ENCODE measurements around the gene SLC7A5.
A peak's percentile ranks its signal among the peaks of the same experiment; 100 is the strongest.
"Not testable (repeated sequence)": the region's sequence is repeated elsewhere in the genome, so short reads cannot be mapped to it uniquely, and the experiment has no call there.

Gene SLC7A5

DNA sequence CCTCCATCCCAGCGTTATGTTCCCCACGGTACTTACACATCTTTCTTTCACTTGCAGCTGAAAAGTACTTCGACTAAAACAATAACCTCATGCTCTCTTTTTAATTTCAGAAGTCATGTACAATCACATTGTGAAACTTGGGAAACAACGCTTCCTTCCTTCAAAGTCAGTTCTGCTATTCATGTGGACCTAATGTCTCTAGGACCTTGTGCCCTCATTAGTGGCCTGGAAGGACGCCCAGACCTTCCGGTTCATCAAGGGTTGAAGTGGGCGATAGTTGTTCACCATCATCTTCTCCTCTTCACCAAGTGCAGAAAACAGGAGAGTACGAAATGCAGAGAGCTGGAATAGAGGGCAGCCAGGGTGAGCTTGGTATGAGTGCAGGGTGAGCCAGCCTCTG, 18.6 kb upstream of the SLC7A5 start:
- not testable (repeated sequence) for DNase-seq

DNA sequence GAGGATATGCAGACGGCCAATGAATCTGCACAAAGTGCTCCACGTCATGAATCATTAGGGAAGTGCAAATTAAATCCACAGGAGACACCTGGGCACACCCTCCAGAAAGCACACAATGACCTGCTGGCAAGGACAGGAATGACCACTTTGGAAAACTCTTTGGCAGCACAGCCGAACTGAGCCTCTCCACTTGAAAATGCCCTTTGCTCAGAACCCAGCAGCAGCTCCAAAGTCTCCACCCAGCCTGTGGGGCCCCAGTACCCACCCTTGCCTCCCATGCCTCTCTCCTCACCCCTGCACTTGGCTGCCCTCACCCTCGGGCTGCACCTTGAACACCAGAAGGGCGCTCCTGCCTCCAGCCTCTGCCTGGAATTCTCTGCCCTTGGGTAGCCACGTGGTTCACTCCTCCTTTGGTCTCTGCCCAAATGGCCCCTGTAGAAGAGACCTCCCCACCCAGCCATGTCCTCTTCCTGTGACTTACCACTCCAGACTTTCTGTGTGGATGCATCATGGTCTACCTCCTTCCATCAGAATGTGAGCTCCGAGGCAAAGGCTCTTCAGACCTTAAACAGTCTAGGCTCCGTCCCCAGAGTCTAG, 16.2 kb upstream of the SLC7A5 start:
- DNase-seq: not testable (repeated sequence)

DNA sequence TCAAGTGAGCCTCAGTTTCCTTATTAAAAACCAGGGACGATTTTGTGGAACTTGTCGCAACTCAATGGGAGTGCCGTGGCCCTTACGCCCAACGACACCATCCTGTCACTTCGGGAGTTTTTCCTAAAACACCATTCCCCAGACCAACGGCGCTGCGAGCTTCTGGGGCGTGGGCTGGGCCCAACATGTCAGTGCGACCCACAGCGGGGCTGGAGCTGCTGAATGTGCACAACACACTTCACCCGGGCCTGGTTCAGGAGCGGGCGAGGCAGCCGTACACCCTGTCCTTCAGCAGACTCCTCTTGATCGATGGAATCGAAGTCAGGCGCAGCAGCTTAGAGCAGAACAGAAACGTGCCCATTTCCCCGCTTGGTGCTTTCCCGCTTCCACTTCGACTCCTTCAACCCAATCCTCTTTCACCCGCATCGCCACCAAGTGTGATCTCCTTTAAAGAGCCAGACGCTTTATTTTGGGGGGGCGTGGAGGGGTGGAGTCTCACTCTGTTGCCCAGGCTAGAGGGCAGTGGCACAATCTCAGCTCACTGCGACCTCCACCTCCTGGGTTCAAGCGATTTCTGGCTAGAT, 13.2 kb upstream of the SLC7A5 start:
- DNase-seq: no peak

DNA sequence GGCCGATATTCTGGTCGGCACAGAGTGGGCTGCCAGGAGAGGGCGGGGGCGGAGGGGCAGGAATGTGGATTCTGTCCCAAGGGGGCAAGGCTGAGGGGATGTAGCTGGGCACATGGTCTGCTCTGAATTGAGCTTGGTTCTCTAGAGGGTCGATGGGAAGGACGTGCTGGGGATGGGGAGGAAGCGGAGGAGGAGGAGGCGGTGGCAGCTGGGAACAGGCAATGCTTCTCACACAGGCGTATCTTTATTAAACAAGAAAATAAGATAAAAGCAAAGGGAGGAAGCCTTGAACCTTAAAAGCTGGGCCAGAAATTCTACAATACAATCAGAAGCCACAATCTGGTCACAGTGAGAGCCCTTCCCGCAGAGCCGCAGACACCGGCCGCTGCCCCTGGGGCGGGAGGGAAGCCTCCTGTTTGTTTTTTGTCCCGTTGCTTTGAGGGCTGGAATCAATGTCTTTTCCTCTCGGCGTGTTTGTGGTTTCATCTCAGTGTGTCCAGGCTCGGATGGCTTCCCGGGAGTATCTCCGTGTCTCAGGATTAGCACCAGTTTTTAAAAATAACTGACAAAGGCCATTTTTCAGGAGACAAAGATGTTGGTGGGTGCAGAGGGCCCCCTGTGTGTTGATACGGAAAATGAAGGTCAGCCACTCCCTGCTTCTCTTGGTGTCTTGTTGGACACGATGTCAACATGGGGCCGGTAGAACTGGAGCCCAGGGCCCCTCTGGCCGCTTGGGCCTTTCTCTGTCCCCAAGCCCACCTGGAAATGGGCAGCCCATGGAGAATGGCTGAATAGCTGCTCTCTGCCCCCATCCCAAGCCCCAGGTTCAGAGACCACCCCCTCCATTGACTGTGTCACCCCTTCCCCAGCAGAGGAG, 12.3 kb upstream of the SLC7A5 start:
- DNase-seq: no peak

DNA sequence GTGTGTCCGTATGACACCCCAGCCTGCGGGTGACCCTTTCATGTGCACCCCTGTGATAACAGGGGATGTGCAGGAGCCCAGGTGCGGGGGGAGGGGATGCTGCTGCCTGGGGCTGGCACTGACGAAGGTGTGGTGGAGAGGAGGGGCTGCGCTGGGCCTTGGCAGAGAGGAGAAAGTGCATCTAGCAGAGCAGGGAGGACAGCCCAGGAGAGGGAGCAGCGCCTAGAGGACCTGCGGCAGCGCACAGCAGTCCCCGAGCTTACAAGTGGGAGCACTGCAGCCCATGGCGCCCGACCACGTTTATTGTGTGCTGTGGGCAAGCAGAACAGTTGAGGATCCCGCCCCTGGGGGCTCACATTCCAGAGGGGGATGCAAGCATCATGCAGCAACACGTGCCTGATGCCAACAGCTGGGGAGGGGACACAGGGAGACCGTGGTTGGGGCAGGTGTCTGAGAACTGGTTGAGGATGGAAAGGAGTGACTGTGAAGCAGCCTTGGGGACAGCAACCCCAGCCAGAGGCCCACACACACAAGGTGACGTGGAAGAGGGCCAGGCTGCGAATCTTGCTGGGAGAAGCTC, 10.9 kb upstream of the SLC7A5 start:
- no peak for DNase-seq

DNA sequence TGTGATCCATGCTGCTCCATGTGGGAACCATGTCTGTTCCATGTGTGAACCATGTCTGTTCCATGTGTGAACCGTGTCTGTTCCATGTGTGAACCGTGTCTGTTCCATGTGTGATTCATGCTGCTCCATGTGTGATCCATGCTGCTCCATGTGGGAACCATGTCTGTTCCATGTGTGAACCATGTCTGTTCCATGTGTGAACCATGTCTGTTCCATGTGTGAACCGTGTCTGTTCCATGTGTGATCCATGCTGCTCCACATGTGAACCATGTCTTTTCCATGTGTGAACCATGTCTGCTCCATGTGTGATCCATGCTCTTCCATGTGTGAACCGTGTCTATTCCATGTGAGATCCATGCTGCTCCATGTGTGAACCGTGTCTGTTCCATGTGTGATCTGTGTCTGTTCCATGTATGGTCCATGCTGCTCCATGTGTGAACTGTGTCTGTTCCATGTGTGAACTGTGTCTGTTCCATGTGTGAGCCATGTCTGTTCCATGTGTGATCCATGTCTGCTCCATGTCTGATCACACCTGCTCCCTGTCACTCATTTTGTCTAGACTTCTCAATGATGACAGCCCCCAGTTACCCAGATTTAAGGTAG, 10.2 kb upstream of the SLC7A5 start:
- DNase-seq: not testable (repeated sequence)

DNA sequence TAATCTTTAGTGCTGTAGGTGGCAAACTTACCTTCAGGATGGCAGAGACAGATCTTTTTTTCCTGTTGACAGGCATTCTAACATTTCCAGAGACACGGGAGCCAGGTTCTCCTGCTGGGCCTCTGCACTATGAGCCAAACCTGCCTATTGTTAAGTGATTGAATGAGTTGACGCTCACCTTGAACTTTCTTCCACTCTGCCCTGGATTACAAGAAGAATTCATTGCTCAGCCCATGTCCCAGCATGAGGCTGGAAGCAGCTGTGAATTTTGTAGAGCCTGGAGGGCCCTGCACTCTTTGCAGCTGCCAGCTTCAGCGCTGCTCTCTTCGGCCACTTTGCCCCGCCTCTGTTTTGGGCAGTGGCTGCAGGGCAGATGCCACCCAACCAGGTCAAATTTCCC, 9.4 kb upstream of the SLC7A5 start:
- DNase-seq: no peak

DNA sequence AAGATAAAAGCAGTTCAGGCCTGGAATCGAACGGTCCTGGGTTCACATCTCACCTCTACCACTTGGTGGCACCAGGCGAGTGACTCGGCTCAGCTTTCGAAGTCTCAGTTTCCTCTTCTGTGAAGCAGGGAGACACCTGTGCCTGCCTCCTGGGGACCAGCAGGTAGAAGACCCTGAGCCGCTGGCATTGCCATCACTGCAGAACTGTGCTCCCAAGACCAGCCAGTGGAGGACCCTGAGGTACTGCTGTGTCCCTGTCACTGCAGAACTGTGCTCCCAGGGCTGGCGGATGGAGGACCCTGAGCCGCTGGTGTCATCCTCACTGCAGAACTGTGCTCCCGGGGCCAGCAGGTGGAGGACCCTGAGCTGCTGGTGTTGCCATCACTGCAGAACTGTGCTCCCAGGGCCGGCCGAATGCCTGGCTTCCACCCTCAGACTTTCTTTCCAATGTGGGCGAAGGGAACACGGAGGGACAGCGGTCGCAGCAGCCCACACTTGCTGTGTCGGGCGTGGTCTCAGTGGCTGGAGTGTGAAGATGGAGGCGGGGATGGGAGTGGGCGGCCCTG, 8.7 kb upstream of the SLC7A5 start:
- no peak for DNase-seq

DNA sequence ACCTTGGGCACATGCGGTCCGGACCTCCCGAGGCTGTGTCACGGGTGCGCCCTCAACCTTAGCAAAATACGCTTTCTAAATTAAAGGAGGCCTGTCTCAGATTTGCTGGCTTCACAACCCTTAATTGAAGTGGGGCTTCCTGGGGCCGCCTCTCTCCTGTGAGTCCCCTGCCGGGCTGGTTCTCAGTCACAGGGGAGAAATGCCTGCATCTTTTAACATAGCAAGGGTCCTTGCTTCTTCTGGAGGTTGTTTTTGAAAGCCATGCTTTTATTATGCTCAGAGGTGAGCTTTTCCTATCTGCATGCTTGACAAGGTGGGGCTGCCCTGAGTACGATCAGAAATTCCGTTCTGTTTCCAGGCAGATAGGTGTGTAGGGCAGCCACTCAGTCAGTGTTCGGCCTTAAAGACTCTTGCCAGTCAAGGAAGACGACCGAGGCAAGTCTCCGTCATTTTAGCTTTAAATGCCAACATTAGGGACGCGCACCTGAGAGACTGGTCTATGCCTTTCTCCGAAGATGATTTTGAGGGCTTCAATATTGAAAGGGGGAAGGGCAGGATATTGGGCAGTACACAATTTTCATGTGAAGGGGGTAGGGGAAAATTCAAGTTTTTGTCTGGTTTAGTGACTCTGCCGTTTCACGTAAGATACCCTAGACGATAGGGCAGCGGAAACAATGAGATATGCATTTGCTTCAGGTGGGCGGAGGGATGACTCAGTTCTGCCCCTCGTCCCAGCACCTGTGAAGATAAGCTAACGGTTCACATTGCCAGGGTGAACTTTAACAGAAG, 5.5 kb upstream of the SLC7A5 start:
- no peak for DNase-seq

DNA sequence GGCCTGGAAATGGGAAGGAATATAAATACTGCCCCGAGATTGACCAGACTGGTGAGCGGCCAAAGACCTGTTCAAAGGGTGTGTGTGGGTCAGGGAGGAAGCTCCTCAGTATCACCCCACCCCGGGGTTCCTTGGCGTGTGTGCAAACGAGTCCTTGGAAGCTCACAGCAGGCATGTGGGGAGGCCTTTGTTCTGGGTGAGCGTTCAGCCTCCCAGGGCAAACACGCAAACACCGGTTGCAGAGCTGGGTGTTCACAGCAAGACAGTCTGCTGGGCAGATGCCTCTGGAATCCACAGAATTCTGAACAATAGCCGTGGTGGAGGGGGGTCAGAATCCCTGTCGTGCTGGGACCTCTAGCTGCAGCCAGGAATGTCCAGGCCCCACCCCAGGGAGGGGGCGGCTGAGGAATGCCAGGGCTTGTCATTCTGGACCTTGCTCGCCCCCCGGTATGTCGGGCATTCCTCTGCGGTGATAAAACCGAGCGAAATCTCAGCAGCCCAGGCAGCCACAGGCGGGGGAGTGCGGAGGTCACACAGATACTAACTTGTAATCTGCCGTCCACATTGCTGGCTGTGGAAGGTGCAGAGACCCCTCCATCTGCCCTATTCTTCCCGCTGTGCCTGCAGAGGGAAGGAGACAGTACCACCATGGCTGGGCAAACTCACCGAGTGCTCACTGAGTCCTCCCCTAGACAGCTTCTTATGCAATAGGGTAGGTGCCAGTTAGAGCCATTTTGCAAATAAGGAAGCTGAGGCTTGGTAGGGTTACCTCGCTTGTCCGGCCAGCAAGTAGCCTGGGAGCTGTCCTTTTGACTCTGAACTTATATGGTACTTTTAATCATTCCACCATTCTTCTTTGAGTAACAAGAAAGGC, 1.3 kb upstream of the SLC7A5 start:
- not testable (repeated sequence) for DNase-seq

DNA sequence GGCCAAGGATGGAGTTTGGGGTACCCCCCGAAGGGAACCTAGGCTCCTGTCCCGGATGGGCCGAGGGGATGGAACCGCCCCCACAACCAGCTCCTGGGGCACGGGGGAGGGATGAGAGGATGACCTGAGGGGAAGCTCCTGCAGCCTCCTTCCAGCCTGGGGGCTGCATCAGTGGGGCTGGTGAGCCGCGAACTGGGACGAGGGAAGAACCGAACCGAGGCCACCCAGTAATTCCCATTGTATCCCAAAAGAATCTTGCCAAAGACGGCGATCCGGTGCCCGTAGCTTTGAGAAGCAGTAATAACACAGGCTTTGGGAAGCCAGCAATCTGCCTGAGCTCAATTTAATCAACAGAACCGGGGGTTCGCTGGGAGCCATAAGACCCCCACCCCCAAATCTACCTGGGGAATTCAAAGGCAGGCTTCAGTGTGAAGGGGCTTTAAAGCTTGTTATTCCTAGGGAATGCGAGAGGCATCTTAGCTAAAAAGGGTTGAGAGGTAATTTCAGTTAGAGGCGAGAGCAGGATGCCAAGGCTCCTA, 641 bp upstream of the SLC7A5 start:
- not testable (repeated sequence) for DNase-seq

DNA sequence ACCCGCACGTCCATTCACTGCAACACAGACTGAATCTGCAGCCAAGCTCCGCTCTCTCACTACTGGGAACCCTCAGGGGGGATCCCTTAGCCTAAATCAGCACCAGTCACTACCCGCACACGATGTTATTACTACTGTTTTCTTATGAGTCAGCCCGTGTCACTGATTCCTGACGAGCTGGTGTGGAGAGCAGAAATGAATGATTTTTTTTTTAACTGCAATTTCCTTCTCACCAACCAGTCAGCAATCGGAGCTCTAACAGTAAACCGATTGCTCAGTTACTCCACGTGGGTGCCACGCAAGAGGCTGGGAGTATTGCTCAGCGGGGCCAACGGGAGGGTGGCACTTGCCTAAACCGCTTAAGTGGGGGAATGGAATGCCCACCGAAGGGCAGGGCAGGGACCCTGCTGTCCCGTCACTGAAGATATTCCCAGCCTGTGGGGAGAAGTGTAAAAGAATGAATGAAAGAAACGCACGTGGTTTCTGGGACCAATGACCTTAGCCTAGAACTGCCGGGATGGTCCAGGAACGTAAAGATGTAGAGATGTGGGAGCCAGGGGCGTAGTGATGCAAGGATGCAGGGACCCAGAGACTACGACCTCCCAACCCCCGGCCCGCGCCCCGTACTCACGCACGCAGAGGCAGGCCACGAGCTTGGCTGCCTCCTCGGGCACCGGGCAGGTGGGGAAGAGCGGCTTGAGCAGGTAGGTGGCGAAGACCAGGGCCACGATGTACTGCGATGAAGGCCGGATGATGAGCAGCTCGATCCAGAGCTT, 865 bp downstream of the SLC7A5 start:
- DNase-seq: peak; percentile 77

DNA sequence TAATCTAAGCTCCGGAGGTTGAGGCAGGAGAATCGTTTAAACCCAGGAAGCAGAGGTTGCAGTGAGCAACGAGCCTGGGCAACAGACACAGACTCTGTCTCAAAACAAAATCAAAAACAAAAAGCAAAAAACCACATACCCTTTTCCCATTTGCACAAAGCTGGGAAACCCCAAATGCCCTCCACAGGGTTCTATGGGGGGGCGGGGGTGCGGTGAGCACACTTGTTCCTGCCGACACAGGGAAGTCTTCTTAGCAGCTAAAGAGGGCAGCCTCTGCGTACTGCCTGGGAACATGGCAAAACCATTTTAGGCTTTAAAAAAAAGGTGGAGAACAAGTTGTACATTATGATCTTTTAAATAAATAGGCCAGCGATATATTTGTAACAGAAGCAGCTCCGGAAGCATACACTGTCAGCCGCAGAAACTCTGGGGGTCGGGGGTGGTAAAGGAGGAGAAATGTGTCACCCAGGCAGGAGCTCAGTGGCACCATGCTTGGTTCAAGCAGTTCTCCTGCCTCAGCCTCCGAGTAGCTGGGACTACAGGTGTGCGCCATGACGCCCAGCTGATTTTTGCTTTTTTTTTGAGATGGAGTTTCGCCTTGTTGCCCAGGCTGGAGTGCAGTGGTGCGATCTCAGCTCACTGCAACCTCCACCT, 3.3 kb downstream of the SLC7A5 start:
- DNase-seq: peak; percentile 77

DNA sequence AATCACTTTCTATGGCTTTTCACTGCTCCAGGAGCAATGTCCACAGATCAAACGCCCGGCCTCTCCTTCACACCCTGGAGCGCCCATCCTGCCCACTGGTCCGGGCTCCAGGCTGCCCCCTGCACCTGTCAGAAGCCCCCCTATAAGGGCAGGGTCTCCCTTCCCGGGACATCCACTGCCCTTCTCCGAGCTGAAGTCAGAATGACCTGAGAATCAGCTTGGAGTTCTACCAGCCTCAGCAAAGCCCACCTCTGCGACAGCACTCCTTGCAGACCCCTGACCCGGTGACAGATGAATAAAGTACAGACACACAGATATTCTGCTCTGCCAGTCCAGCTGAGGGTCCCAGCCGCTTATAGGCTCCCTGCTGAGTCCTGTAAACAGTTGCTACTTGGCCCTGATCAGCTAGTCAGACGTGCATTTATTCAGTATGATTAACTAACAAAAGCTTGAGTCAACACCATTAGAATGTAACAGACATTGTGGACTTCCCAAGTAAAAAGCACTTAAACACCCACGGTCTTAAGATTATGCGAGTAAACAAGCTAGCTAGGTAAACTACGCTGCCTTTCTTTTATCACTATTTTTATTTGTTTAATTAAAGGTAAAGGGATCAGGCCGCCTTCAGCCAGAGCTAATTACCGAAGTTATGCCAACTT, 4.8 kb downstream of the SLC7A5 start:
- no peak for DNase-seq

DNA sequence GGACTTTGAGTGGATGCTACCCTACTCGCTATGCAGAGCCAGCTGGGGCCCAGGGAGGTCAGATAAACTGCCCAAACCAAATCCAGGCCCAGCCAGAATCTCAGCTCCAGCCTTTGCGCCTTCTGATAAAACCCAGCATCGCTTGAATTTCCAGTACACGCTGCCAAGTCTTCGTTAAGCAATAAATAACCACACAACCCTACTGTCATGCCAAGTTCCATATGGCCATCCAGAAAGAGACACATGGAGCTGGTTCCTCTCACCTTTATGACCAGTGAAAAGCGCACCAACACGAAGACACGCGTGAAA, 6.0 kb downstream of the SLC7A5 start:
- not testable (repeated sequence) for DNase-seq

DNA sequence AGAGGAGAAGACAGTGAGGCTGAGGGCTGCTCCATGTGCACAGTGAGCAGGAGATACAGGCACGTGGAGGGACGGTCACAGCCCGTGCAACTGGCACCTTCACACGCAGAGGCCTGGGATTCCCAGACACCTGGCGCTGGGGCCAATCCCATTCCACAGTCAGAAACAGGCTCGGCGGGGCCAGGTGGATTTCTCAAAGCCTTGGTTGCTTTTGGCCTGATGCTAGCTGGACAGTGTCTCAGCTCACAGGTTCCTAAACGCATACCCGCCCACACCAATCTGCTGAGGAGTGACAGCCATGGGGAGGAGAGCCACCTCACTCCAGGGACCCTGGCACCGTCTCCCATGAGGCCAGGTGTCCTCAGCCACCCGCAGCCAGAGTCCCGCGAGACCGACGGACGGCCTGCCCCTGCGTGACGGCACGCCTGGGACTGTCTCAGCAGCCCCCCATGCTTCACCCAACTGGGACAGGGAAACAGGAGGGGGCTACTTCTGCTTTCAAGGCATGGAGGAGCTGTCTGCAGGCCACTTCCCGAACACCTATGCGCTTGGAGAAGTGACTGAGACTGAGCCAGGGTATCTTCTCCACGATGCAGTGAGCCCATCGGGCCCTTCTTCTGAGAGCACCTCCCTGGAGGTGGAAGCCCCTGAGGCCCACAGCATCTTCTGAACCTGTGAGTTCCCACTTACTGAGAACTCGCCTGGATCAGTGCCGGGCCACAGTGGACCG, 6.5 kb downstream of the SLC7A5 start:
- DNase-seq: not testable (repeated sequence)

DNA sequence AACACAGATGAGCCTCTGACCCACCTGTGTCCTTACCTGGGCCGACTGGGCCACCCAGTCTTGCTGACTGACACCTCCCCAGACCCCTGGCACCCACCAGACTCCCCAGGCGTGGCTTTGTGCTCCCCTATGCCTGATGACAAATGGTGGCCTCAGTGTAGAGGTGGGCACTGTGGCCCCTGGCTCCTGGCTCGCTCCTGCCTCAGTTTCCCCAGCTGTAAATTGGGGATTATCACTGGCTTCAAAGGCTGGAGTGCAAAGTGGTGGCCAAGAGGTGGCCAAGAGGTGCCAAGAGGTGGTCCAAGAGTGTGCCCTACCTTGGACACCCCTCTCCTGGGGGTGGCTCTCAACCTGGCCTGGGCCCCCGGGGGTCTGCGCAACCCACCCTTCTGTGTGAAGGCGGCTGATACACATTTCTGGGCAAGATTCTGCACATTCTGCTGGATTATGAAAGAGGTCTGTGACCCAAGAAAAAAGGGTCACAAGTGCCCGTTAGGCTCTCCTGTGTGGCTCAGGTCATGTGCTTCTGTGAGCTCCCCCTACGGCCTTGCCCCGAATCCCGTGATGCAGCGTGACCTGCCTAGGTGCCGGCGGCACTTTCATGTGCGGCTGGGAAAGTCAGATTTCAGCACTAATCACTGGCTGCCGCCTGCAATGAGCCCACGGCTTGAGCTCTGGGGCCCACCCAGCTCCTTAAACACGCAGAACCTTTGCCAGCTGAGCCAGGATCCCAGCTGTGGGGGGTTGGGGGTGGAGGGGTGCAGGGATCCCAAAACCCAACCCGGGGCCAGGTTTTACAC, 7.8 kb downstream of the SLC7A5 start:
- not testable (repeated sequence) for DNase-seq
